Measurements from ENCODE around the gene ARPC3.

Gene ARPC3

GRCh38 chr12:110453569-110454296 is 3.6 kb upstream of the ARPC3 start:
- peaks cover 7% of the 10 kb centered on the region for H3K79me2 ChIP-seq (ENCODE audit: insufficient read depth, low read length)
- no peaks in the 10 kb centered on the region for H3K27me3 ChIP-seq (ENCODE audit: insufficient read depth, low read length)
- H3K4me2 ChIP-seq (ENCODE audit: low read length) = no peak overlapping the region
- no peaks in the 10 kb centered on the region for H3K9me2 ChIP-seq (ENCODE audit: low read depth, low read length)
- H3K4me3 ChIP-seq (ENCODE audit: low read depth, low read length, poor library complexity, severe bottlenecking) = no peak overlapping the region
- no peak for TF ChIP-seq CTCF (IDR thresholded peaks at IDR 0.05; ENCODE audit: low read length)
- no peak overlapping the region for H3K9ac ChIP-seq (ENCODE audit: low read length)
- H3K27ac ChIP-seq (ENCODE audit: low read depth, low read length, poor library complexity, severe bottlenecking) = no peak overlapping the region
- peaks cover 8% of the 10 kb centered on the region; the same call in 1 of the 2 replicates for H3K36me3 ChIP-seq (ENCODE audit: insufficient read depth, low read length)
- peaks cover 40% of the 10 kb centered on the region for H3K4me1 ChIP-seq (ENCODE audit: insufficient read depth, low read length, severe bottlenecking)
- H2AFZ ChIP-seq (ENCODE audit: low read length) = no peak overlapping the region
- H3F3A ChIP-seq (ENCODE audit: insufficient read depth, low read length) = no peaks in the 10 kb centered on the region
- no peaks in the 10 kb centered on the region for H3K9me3 ChIP-seq (ENCODE audit: low read length)
- H4K20me1 ChIP-seq (ENCODE audit: insufficient read depth, low read length) = no peaks in the 10 kb centered on the region

GRCh38 chr12:110451263-110451662 is 1.1 kb upstream of the ARPC3 start:
- peak overlapping the region; percentile 69 for H3K27ac ChIP-seq (ENCODE audit: low read depth, low read length, poor library complexity, severe bottlenecking)
- peaks cover 20% of the 10 kb centered on the region; the same call in 1 of the 2 replicates for H3K36me3 ChIP-seq (ENCODE audit: insufficient read depth, low read length)
- no peak overlapping the region for H3K4me3 ChIP-seq (ENCODE audit: low read depth, low read length, poor library complexity, severe bottlenecking)
- H4K20me1 ChIP-seq (ENCODE audit: insufficient read depth, low read length) = no peaks in the 10 kb centered on the region
- H3K9me3 ChIP-seq (ENCODE audit: low read length) = no peaks in the 10 kb centered on the region
- H3K79me2 ChIP-seq (ENCODE audit: insufficient read depth, low read length) = peaks cover 24% of the 10 kb centered on the region
- H3F3A ChIP-seq (ENCODE audit: insufficient read depth, low read length) = no peaks in the 10 kb centered on the region
- H3K4me2 ChIP-seq (ENCODE audit: low read length) = no peak overlapping the region
- peaks cover 31% of the 10 kb centered on the region for H3K4me1 ChIP-seq (ENCODE audit: insufficient read depth, low read length, severe bottlenecking)
- no peaks in the 10 kb centered on the region for H3K9me2 ChIP-seq (ENCODE audit: low read depth, low read length)
- TF ChIP-seq CTCF (IDR thresholded peaks at IDR 0.05; ENCODE audit: low read length) = no peak
- no peak for TF ChIP-seq EZH2 (IDR thresholded peaks at IDR 0.05; ENCODE audit: borderline replicate concordance, low read length)
- no peak overlapping the region for H3K9ac ChIP-seq (ENCODE audit: low read length)
- no peaks in the 10 kb centered on the region for H3K27me3 ChIP-seq (ENCODE audit: insufficient read depth, low read length)
- no peak overlapping the region for H2AFZ ChIP-seq (ENCODE audit: low read length)

GRCh38 chr12:110444455-110444854 is 5.7 kb downstream of the ARPC3 start:
- Histone ChIP-seq H3K4me3 (ENCODE audit: low read depth, low read length, poor library complexity, severe bottlenecking) (no peak overlapping the region), H3K79me2 (ENCODE audit: insufficient read depth, low read length) (peaks cover 23% of the 10 kb centered on the region), H3K27ac (ENCODE audit: low read depth, low read length, poor library complexity, severe bottlenecking) (no peak overlapping the region), H3K9me2 (ENCODE audit: low read depth, low read length) (no peaks in the 10 kb centered on the region), H3K9ac (ENCODE audit: low read length) (no peak overlapping the region), H2AFZ (ENCODE audit: low read length) (no peak overlapping the region), H3K36me3 (ENCODE audit: insufficient read depth, low read length) (peaks cover 53% of the 10 kb centered on the region), H3K4me1 (ENCODE audit: insufficient read depth, low read length, severe bottlenecking) (peaks cover 16% of the 10 kb centered on the region), H4K20me1 (ENCODE audit: insufficient read depth, low read length) (no peaks in the 10 kb centered on the region), H3K9me3 (ENCODE audit: low read length) (no peaks in the 10 kb centered on the region), H3K27me3 (ENCODE audit: insufficient read depth, low read length) (no peaks in the 10 kb centered on the region), H3F3A (ENCODE audit: insufficient read depth, low read length) (no peaks in the 10 kb centered on the region), H3K4me2 (ENCODE audit: low read length) (no peak overlapping the region)
- TF ChIP-seq EZH2 (IDR thresholded peaks at IDR 0.05; ENCODE audit: borderline replicate concordance, low read length) (no peak), CTCF (IDR thresholded peaks at IDR 0.05; ENCODE audit: low read length) (no peak)

Data from OCI-LY1 (cell line).